GM21717 (cell line): Measurements from ENCODE around the gene GDE1.
"Not testable (repeated sequence)": the region's sequence is repeated elsewhere in the genome, so short reads cannot be mapped to it uniquely, and the experiment has no call there.

Experiments
- ATAC-seq: cut with Tn5 transposase; IDR thresholded peaks from one replicate; pipeline ENCODE4 v1.9.1; 2021; ENCODE audit warnings: mild to moderate bottlenecking, moderate library complexity; ENCODE audit not compliant: unreplicated experiment

GDE1 gene

GRCh38 chr16:19521471-19522396 lies at the start of gene GDE1:
GDE1 (minus strand) TSS chr16:19522098; CDS start chr16:19521964, 134 bp downstream.
- ATAC-seq = peak; percentile 76

GRCh38 chr16:19567560-19567959 lies 45.7 kb upstream of the GDE1 start:
- ATAC-seq = no peak

GRCh38 chr16:19566362-19566761 lies 44.5 kb upstream of the GDE1 start:
- ATAC-seq = no peak

- ATAC-seq = no peak
Observed at GRCh38 chr16:19563377-19563776, 41.5 kb upstream of the GDE1 start.

GRCh38 chr16:19560078-19560477 lies 38.2 kb upstream of the GDE1 start:
- no peak for ATAC-seq

GRCh38 chr16:19559242-19559910 lies 37.5 kb upstream of the GDE1 start:
- ATAC-seq = no peak

- ATAC-seq = no peak
Observed at GRCh38 chr16:19555938-19556771, 34.3 kb upstream of the GDE1 start.

GRCh38 chr16:19555186-19555937 lies 33.5 kb upstream of the GDE1 start, which contains the start of gene VPS35L:
VPS35L (plus strand) TSS chr16:19555703; CDS start chr16:19555730, 27 bp downstream.
- peak; percentile 95 for ATAC-seq

- ATAC-seq = no peak
Observed at GRCh38 chr16:19549673-19550072, 27.8 kb upstream of the GDE1 start.

- no peak for ATAC-seq
Observed at GRCh38 chr16:19548144-19548543, 26.2 kb upstream of the GDE1 start.

GRCh38 chr16:19543278-19543996 lies 21.5 kb upstream of the GDE1 start:
- not testable (repeated sequence) for ATAC-seq

GRCh38 chr16:19542138-19542821 lies 20.4 kb upstream of the GDE1 start:
- no peak for ATAC-seq

GRCh38 chr16:19540241-19540970 lies 18.5 kb upstream of the GDE1 start:
- ATAC-seq = no peak

GRCh38 chr16:19532601-19533000 lies 10.7 kb upstream of the GDE1 start:
- ATAC-seq = no peak

GRCh38 chr16:19528666-19529065 lies 6.8 kb upstream of the GDE1 start:
- ATAC-seq = no peak

GRCh38 chr16:19527161-19527560 lies 5.3 kb upstream of the GDE1 start:
- ATAC-seq = no peak

- ATAC-seq = no peak
Observed at GRCh38 chr16:19525385-19525723, 3.5 kb upstream of the GDE1 start.

GRCh38 chr16:19524616-19525384 lies 2.9 kb upstream of the GDE1 start:
- ATAC-seq = no peak
